GM12878 (cell line): Measurements from ENCODE around the gene STRN4. TPM values are rescaled to one million over a fixed set of nuclear protein-coding genes. Genes with fewer than 3 reads are reported as not detected.
A peak's percentile ranks its signal among the peaks of the same experiment; 100 is the strongest.

Source experiments
- ATAC-seq: fragments of 200-7000 bp; cut with Tn5 transposase; 3 replicates; pipeline ENCODE4 v1.9.1; 2020; ENCODE audit warnings: mild to moderate bottlenecking, moderate library complexity
- BruUV-seq: library from RNA; stranded (reverse); fragments of 400-500 nt; replicated peaks from 2 replicates; lab custom pipeline; 2021; lab: Mats Ljungman, UMichigan
- CTCF ChIA-PET: fragments of 300-600 bp; sonication (Branson Sonifier 250); formaldehyde crosslinking; extraction: SDS; loops from one replicate; lab custom pipeline; 2021; ENCODE audit warnings: inconsistent platforms; lab: Yijun Ruan, JAX
- POLR2A ChIA-PET: fragments of 350-600 bp; formaldehyde crosslinking; extraction: SDS; loops from one replicate; lab custom pipeline; 2021; ENCODE audit warnings: inconsistent platforms; lab: Charles Lee
- RAD21 ChIA-PET: fragments of 300-600 bp; sonication (Branson Sonifier 250); formaldehyde crosslinking; loops from one replicate; lab custom pipeline; 2023; ENCODE audit warnings: antibody characterized with exemption; ENCODE audit not compliant: unreplicated experiment; lab: Charles Lee
- SMC1A ChIA-PET: fragments of 300-600 bp; sonication (Branson Sonifier 250); formaldehyde crosslinking; loops from one replicate; lab custom pipeline; 2023; ENCODE audit not compliant: unreplicated experiment, uncharacterized antibody; lab: Charles Lee
- DNase-seq: peaks from one replicate; pipeline ENCODE4 v3.0.0-alpha.2; 2011; ENCODE audit warnings: low read depth, low spot score
- FAIRE-seq: peaks from 3 replicates; lab custom pipeline; 2011; peaks lifted over from hg19 to GRCh38; lab: Jason Lieb, UNC
- H2AFZ ChIP-seq: 2 replicates; pipeline ENCODE4 v1.6.0; 2011; ENCODE audit warnings: low read depth, low read length, control low read depth; ENCODE audit not compliant: control insufficient read depth
- H3K27ac ChIP-seq: 2 replicates; pipeline ENCODE4 v1.5.1; 2011; ENCODE audit warnings: control low read depth; ENCODE audit not compliant: control insufficient read depth, insufficient read depth
- H3K27me3 ChIP-seq, 2 experiments: replicated peaks in 1 of 2; 2 replicates each; pipeline versions ENCODE4 v1.6.0 to v1.6.1; 2011; ENCODE audit warnings: low read length in 1 of 2; ENCODE audit not compliant: control insufficient read depth in 2 of 2, insufficient read depth in 2 of 2
- H3K36me3 ChIP-seq, 2 experiments: 2 replicates each; pipeline ENCODE4 v1.5.1; 2011; ENCODE audit warnings: low read length in 1 of 2; ENCODE audit not compliant: control insufficient read depth in 2 of 2, insufficient read depth in 2 of 2
- H3K4me1 ChIP-seq: 2 replicates; pipeline ENCODE4 v1.6.1; 2011; ENCODE audit warnings: mild to moderate bottlenecking, low read length, moderate library complexity, mixed read lengths; ENCODE audit not compliant: control insufficient read depth, insufficient read depth
- H3K4me2 ChIP-seq: 2 replicates; pipeline ENCODE4 v1.6.0; 2011; ENCODE audit warnings: control low read depth; ENCODE audit not compliant: control insufficient read depth, insufficient read depth
- H3K4me3 ChIP-seq: fragments of 200-600 bp; sonication (generic); 2 replicates; pipeline ENCODE4 v1.5.1; 2016
- H3K79me2 ChIP-seq: 2 replicates; pipeline ENCODE4 v1.6.0; 2011; ENCODE audit warnings: low read length; ENCODE audit not compliant: control insufficient read depth, insufficient read depth
- H3K9ac ChIP-seq: 2 replicates; pipeline ENCODE4 v1.8.0; 2011; ENCODE audit warnings: low read length, control low read depth, mixed read lengths; ENCODE audit not compliant: control insufficient read depth, insufficient read depth
- H3K9me3 ChIP-seq: replicated peaks from 3 replicates; pipeline ENCODE4 v1.5.1; 2011; ENCODE audit warnings: mild to moderate bottlenecking, low read length; ENCODE audit not compliant: control insufficient read depth, insufficient read depth
- H4K20me1 ChIP-seq: 2 replicates; pipeline ENCODE4 v1.6.0; 2011; ENCODE audit not compliant: control insufficient read depth, insufficient read depth
- CTCF ChIP-seq, 3 experiments: IDR thresholded peaks in 2 of 3; conservative IDR thresholded peaks in 1 of 3; 2 replicates each; pipeline ENCODE4 v1.5.1; 2011; ENCODE audit warnings: low read depth in 3 of 3, low read length in 3 of 3, mild to moderate bottlenecking in 3 of 3, control low read depth in 2 of 3, moderate library complexity in 2 of 3, inconsistent platforms in 1 of 3, mixed read lengths in 1 of 3; ENCODE audit not compliant: control insufficient read depth in 2 of 3, insufficient read depth in 1 of 3; ENCODE audit errors: extremely low read depth in 1 of 3
- HDAC2 ChIP-seq: fragments of 200-600 bp; sonication (generic); IDR thresholded peaks from 2 replicates; pipeline ENCODE4 v1.6.1; 2017
- POLR2A ChIP-seq: IDR thresholded peaks from 2 replicates; pipeline ENCODE4 v1.6.1; 2011; ENCODE audit warnings: low read depth, mild to moderate bottlenecking, low read length
- SPI1 ChIP-seq: IDR thresholded peaks from 2 replicates; pipeline ENCODE4 v1.6.1; 2011; ENCODE audit warnings: low read depth, mild to moderate bottlenecking, low read length, moderate library complexity, borderline replicate concordance; ENCODE audit not compliant: insufficient read depth
- USF1 ChIP-seq: IDR thresholded peaks from 2 replicates; pipeline ENCODE4 v1.6.1; 2011; ENCODE audit warnings: borderline replicate concordance, low read depth, mild to moderate bottlenecking, moderate library complexity, mixed read lengths, low read length; ENCODE audit not compliant: insufficient read depth; ENCODE audit errors: extremely low read length
- WGBS: methylation state at CpG from one replicate; pipeline ENCODE4 v1.1.6; 2016; ENCODE audit warnings: low lambda C conversion rate; ENCODE audit not compliant: insufficient replicate concordance, insufficient coverage; ENCODE audit errors: missing lambda C conversion rate; 5-methylcytosine and 5-hydroxymethylcytosine counted together
- in situ Hi-C: fragments of 300-500 bp; cut with MboI; formaldehyde crosslinking; loops from 9 replicates; pipeline ENCODE4 v1.14.3; 2018; ENCODE audit warnings: mixed read lengths
- intact Hi-C: fragments of 100-400 bp; cut with micrococcal nuclease; formaldehyde crosslinking; loops from one replicate; pipeline ENCODE4 v1.14.2; 2022; ENCODE audit not compliant: unreplicated experiment
- polyA plus RNA-seq, 11 experiments: library from polyadenylated mRNA; depleted of rRNA in 4 of 11; unstranded in 6 of 11; stranded (reverse) in 5 of 11; fragments of >200 nt; fragmentation: Nextera tagmentation in 4 of 11; fragmentation: Illumina TruSeq in 1 of 11; extraction: Ambion mirVana in 4 of 11; extraction: Trizol in 1 of 11; gene quantifications; 1 replicate in 1 of 11; 2 replicates in 10 of 11; pipeline versions ENCODE4 v1.2.1 to v1.2.3, GENCODE V29; 2011 to 2016; ENCODE audit warnings: inconsistent platforms in 2 of 11, missing spikeins in 2 of 11, low read depth in 1 of 11
- total RNA-seq, 4 experiments: library from RNA; depleted of rRNA in 3 of 4; stranded (reverse); fragments of >200 nt in 3 of 4; fragmentation: Illumina TruSeq in 1 of 4; extraction: Trizol in 1 of 4; gene quantifications; 2 replicates each; pipeline versions ENCODE4 v1.2.1 to v1.2.3, GENCODE V29; 2013 to 2021

STRN4 gene
- total and polyA plus RNA-seq, 10 of the 15 experiments (the other 5 are each of a cell fraction or from before 2014, with no cell fraction given): 0.42 to 62.8 (median 22.5) TPM

- CTCF ChIA-PET: interaction anchor here (0.6 to 6.0 kb wide), 4 partner anchors 11 to 187 kb away, joined by 3 to 78 read pairs (median 18); partner anchors contain the start of gene PRKD2
- SMC1A ChIA-PET: no interaction called here
- FAIRE-seq (no peak), DNase-seq (no peak), ATAC-seq (no peak)
- peaks cover 52 to 69% of the 10 kb centered on the region in 2 experiments for H3K36me3 ChIP-seq
- H3K4me3 ChIP-seq: no peak overlapping the region
- H3K9me3 ChIP-seq: no peaks in the 10 kb centered on the region
- POLR2A ChIA-PET: no interaction called here
- H3K9ac ChIP-seq: no peak overlapping the region
- in situ Hi-C loops (no loop called here), intact Hi-C loops (no loop called here)
- no peaks in the 10 kb centered on the region; the same call in none of the 2 replicates for H4K20me1 ChIP-seq
- no peak overlapping the region for H3K4me2 ChIP-seq
- H3K27ac ChIP-seq: no peak overlapping the region
- H3K79me2 ChIP-seq: peaks cover 3% of the 10 kb centered on the region; the same call in 1 of the 2 replicates
- RAD21 ChIA-PET: interaction anchor here (0.5 to 0.6 kb wide), 2 partner anchors 14 to 17 kb away, joined by 3 read pairs; partner anchors contain the start of gene PRKD2
- H2AFZ ChIP-seq: no peak overlapping the region
- no peaks in the 10 kb centered on the region for H3K27me3 ChIP-seq
- no TSS peak for BruUV-seq
- peaks cover 10% of the 10 kb centered on the region for H3K4me1 ChIP-seq
- TF ChIP-seq SPI1 (peak; percentile 55; the same call in 1 of the 2 replicates), HDAC2 (no peak)
- 76% methylated on average over 14 of the region's 14 CpGs for WGBS
These were observed 15.2 kb downstream of the STRN4 start for GRCh38 chr19:46731007-46731501.

GRCh38 chr19:46730595-46730994, 15.7 kb downstream of the STRN4 start:
- Histone ChIP-seq H3K4me3 (no peak overlapping the region), H3K79me2 (peaks cover 3% of the 10 kb centered on the region; the same call in 1 of the 2 replicates), H2AFZ (no peak overlapping the region), H3K27ac (no peak overlapping the region), H3K36me3 (peaks cover 52 to 74% of the 10 kb centered on the region in 2 experiments), H3K27me3 (no peaks in the 10 kb centered on the region), H3K9ac (no peak overlapping the region), H3K4me2 (no peak overlapping the region), H3K9me3 (no peaks in the 10 kb centered on the region), H3K4me1 (peaks cover 10% of the 10 kb centered on the region), H4K20me1 (no peaks in the 10 kb centered on the region; the same call in none of the 2 replicates)
- ATAC-seq: no peak
- ChIA-PET SMC1A (no interaction called here), POLR2A (no interaction called here), CTCF (interaction anchor here (0.6 to 6.0 kb wide), 4 partner anchors 11 to 186 kb away, joined by 3 to 78 read pairs (median 18); partner anchors contain the start of gene PRKD2), RAD21 (interaction anchor here (0.6 kb wide), 1 partner anchor 69 kb away, joined by 3 read pairs; the partner anchor contains the start of gene DACT3)
- no peak for FAIRE-seq
- in situ Hi-C loops (no loop called here), intact Hi-C loops (no loop called here)
- over 99% methylated on average over 14 of the region's 14 CpGs for WGBS
- peak; percentile 41 for TF ChIP-seq POLR2A
- no peak for TF ChIP-seq CTCF (IDR thresholded peaks at IDR 0.05 in 2 of 3, conservative IDR thresholded peaks at IDR 0.05 in 1 of 3; ENCODE audit: control insufficient read depth in 2 of 3, extremely low read depth in 1 of 3, insufficient read depth in 1 of 3, low read depth in 3 of 3, low read length in 3 of 3)
- no peak for TF ChIP-seq USF1
- DNase-seq: no peak
- no TSS peak for BruUV-seq
